Neural cell (in vitro differentiated cells): ENCODE data around the gene S1PR3. TPM values are rescaled to one million over a fixed set of nuclear protein-coding genes. Genes with fewer than 3 reads are reported as not detected.

ENCODE experiments used
- H2AFZ ChIP-seq: fragments of 200-600, 300-800 bp; sonication (generic), shearing (Covaris generic); 2 replicates; pipeline ENCODE4 v1.6.0; 2014; ENCODE audit warnings: low read depth, mild to moderate bottlenecking, antibody characterized with exemption, low read length, moderate library complexity
- H3F3A ChIP-seq: fragments of 200-600 bp; shearing (Covaris generic); 2 replicates; pipeline ENCODE4 v1.6.1; 2016; ENCODE audit warnings: mild to moderate bottlenecking, moderate library complexity, mixed read lengths, antibody characterized with exemption, low read length; ENCODE audit not compliant: insufficient read depth, poor library complexity, severe bottlenecking
- H3K27ac ChIP-seq: fragments of 200-600, 300-800 bp; sonication (generic), shearing (Covaris generic); 2 replicates; pipeline ENCODE4 v1.5.1; 2014; ENCODE audit warnings: mild to moderate bottlenecking, low read length, moderate library complexity
- H3K27me3 ChIP-seq: fragments of 300-800, 200-600 bp; sonication (generic), shearing (Covaris generic); 2 replicates; pipeline ENCODE4 v1.6.0; 2014; ENCODE audit warnings: mild to moderate bottlenecking, low read depth, low read length, moderate library complexity; ENCODE audit not compliant: insufficient read depth
- H3K36me3 ChIP-seq: fragments of 300-800, 200-600 bp; sonication (generic), shearing (Covaris generic); 2 replicates; pipeline ENCODE4 v1.5.1; 2014; ENCODE audit warnings: mild to moderate bottlenecking, antibody characterized with exemption, low read length, moderate library complexity; ENCODE audit not compliant: insufficient read depth
- H3K4me2 ChIP-seq: fragments of 300-800, 200-600 bp; sonication (generic), shearing (Covaris generic); 2 replicates; pipeline ENCODE4 v1.6.0; 2014; ENCODE audit warnings: mild to moderate bottlenecking, low read length
- H3K4me3 ChIP-seq: fragments of 300-800, 200-600 bp; sonication (generic), shearing (Covaris generic); 2 replicates; pipeline ENCODE4 v1.5.1; 2014; ENCODE audit warnings: mild to moderate bottlenecking, low read length, moderate library complexity
- H3K79me2 ChIP-seq: fragments of 200-600 bp; shearing (Covaris generic); replicated peaks from 2 replicates; pipeline ENCODE4 v1.6.0; 2014; ENCODE audit warnings: mild to moderate bottlenecking, low read length, moderate library complexity; ENCODE audit not compliant: insufficient read depth
- H3K9ac ChIP-seq: fragments of 300-800, 200-600 bp; sonication (generic), shearing (Covaris generic); 2 replicates; pipeline ENCODE4 v1.6.1; 2016; ENCODE audit warnings: mild to moderate bottlenecking, low read length, mixed read lengths
- H3K9me2 ChIP-seq: fragments of 200-600 bp; shearing (Covaris generic); 2 replicates; pipeline ENCODE4 v1.6.1; 2016; ENCODE audit warnings: mild to moderate bottlenecking, low read length, mixed read lengths; ENCODE audit not compliant: insufficient read depth
- H3K9me3 ChIP-seq: fragments of 200-600, 300-800 bp; sonication (generic), shearing (Covaris generic); 2 replicates; pipeline ENCODE4 v1.6.1; 2016; ENCODE audit warnings: mild to moderate bottlenecking, mixed run types, low read length, moderate library complexity, mixed read lengths
- H4K20me1 ChIP-seq: fragments of 200-600 bp; shearing (Covaris generic); 2 replicates; pipeline ENCODE4 v1.6.1; 2016; ENCODE audit warnings: mild to moderate bottlenecking, mixed run types; ENCODE audit not compliant: insufficient read depth
- EZH2 ChIP-seq: fragments of 200-600, 300-800 bp; shearing (Covaris generic), sonication (generic); IDR thresholded peaks from 2 replicates; pipeline ENCODE4 v1.6.1; 2014; ENCODE audit warnings: antibody characterized with exemption, low read length, borderline replicate concordance, mild to moderate bottlenecking; ENCODE audit not compliant: insufficient read depth, poor library complexity, severe bottlenecking
- MXI1 ChIP-seq: fragments of 450-650 bp; conservative IDR thresholded peaks from 2 replicates; pipeline ENCODE4 v1.6.1; 2014; ENCODE audit warnings: antibody characterized with exemption, mild to moderate bottlenecking; ENCODE audit not compliant: poor library complexity, severe bottlenecking
- REST ChIP-seq: IDR thresholded peaks from 2 replicates; pipeline ENCODE4 v1.6.1; 2012; ENCODE audit warnings: borderline replicate concordance
- SMC3 ChIP-seq: fragments of 450-650 bp; conservative IDR thresholded peaks from 2 replicates; pipeline ENCODE4 v1.6.1; 2014; ENCODE audit warnings: antibody characterized with exemption, mild to moderate bottlenecking, moderate library complexity; ENCODE audit not compliant: poor library complexity
- polyA plus RNA-seq: library from polyadenylated mRNA; depleted of rRNA; stranded (reverse); fragments of >200 nt; gene quantifications from 2 replicates; pipeline ENCODE4 v1.2.3, GENCODE V29; 2014

The S1PR3 gene
- polyA plus RNA-seq, 1 donor from 2014 or later, result 0.12 TPM

GRCh38 chr9:88968799-88969198 lies 22.5 kb upstream of the S1PR3 start:
- Histone ChIP-seq H3K4me2 (no peak overlapping the region), H3K79me2 (no peaks in the 10 kb centered on the region), H3K27ac (no peak overlapping the region), H2AFZ (no peak overlapping the region), H3K9me3 (no peaks in the 10 kb centered on the region), H3K27me3 (no peaks in the 10 kb centered on the region), H3K9ac (no peak overlapping the region), H4K20me1 (no peaks in the 10 kb centered on the region), H3F3A (no peaks in the 10 kb centered on the region), H3K4me3 (no peak overlapping the region), H3K9me2 (no peaks in the 10 kb centered on the region), H3K36me3 (no peaks in the 10 kb centered on the region)
- TF ChIP-seq REST, result no peak
- TF ChIP-seq EZH2, result no peak
- TF ChIP-seq MXI1, result no peak
- no peak for TF ChIP-seq SMC3

GRCh38 chr9:88969646-88970373 lies 21.5 kb upstream of the S1PR3 start:
- H4K20me1 ChIP-seq, result no peaks in the 10 kb centered on the region
- no peak for TF ChIP-seq REST

More at GRCh38 chr9:88969646-88970373, 21.5 kb upstream of the S1PR3 start:
- Histone ChIP-seq H3K9me2 (no peaks in the 10 kb centered on the region), H3K9ac (no peak overlapping the region), H3K4me2 (no peak overlapping the region), H3K9me3 (no peaks in the 10 kb centered on the region), H2AFZ (no peak overlapping the region), H3F3A (no peaks in the 10 kb centered on the region), H3K27me3 (no peaks in the 10 kb centered on the region), H3K4me3 (no peak overlapping the region), H3K27ac (no peak overlapping the region), H3K36me3 (no peaks in the 10 kb centered on the region), H3K79me2 (no peaks in the 10 kb centered on the region)
